HG02623 (cell line): ENCODE results near the gene PPP1R15A.
"Not testable (repeated sequence)": the region's sequence is repeated elsewhere in the genome, so short reads cannot be mapped to it uniquely, and the experiment has no call there.

ENCODE experiments used
- ATAC-seq: cut with Tn5 transposase; IDR thresholded peaks from one replicate; pipeline ENCODE4 v1.9.1; 2021; ENCODE audit warnings: moderate library complexity; ENCODE audit not compliant: unreplicated experiment

Gene PPP1R15A

DNA sequence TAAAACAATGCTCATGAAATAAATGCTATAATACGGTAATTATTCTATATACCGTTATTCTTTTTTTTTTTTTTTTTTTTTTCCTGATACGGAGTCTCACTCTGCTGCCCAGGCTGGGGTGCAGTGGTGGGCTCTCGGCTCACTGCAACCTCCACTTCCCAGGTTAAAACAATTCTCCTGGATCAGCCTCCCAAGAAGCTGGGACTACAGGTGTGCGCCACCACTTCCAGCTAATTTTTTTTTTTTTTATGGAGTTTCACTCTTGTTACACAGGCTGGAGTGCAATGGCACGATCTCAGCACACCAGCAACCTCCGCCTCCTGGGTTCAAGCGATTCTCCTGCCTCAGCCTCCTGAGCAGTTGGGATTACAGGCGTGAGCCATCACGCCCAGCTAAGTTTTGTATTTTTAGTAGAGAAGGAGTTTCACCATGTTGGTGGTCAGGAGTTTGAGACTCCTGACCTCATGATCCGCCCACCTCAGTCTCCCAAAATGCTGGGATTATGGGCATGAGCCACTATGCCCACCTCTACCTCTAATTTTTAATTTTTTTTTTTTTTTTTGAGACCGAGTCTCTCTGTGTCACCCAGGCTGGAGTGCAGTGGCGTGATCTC lies 6.9 kb downstream of the PPP1R15A start:
- no peak for ATAC-seq

- not testable (repeated sequence) for ATAC-seq
Observed at GRCh38 chr19:48879696-48880095, 7.5 kb downstream of the PPP1R15A start.

- ATAC-seq = no peak
Observed at GRCh38 chr19:48881741-48882657, 9.8 kb downstream of the PPP1R15A start.

GRCh38 chr19:48883726-48884125 lies 11.5 kb downstream of the PPP1R15A start:
- ATAC-seq = no peak

- no peak for ATAC-seq
Observed at GRCh38 chr19:48887861-48888612, 15.8 kb downstream of the PPP1R15A start.

- not testable (repeated sequence) for ATAC-seq
Observed at GRCh38 chr19:48889496-48889895, 17.3 kb downstream of the PPP1R15A start.

DNA sequence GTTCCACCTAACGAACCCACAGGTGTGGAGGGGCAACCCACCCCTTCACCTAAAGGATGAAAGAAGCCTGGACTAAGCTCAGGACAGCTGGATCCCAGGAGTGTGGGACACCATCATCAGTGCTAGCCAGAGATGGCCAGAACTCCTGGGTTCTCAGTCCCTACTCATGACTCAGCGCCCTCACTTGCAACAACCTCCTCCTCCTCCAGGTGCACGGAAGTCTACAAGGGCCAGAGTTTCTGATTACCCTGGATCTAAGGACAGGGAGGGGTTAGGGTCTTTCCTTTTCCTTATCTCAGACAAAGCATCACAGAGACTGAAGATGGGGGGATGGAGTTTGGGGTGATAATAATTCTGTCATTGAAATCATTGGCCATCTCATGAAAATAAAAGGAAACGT lies 18.3 kb downstream of the PPP1R15A start:
- no peak for ATAC-seq

DNA sequence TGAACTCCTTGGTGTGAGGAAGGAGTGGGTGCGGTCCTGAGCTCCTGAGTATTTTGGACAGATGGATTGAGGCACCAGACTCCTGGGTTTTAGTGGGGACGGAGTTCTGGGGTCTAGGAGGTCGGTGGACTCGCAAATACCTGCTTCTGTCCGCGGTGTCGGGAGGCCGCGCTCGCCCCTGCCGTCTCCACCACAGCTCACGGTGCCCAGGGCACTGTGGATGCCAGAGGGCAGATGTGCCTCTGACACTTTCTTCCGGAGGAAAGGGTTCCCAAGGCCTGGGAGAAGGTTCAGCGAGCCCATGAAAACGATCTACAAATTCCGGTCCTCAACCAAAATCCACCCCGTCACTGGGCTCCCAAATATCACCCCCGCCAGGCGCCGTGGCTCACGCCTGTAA lies 23.0 kb downstream of the PPP1R15A start:
- ATAC-seq = no peak

GRCh38 chr19:48896191-48896720 lies 24.0 kb downstream of the PPP1R15A start:
- no peak for ATAC-seq

- no peak for ATAC-seq
Observed at GRCh38 chr19:48897181-48897580, 25.0 kb downstream of the PPP1R15A start.

DNA sequence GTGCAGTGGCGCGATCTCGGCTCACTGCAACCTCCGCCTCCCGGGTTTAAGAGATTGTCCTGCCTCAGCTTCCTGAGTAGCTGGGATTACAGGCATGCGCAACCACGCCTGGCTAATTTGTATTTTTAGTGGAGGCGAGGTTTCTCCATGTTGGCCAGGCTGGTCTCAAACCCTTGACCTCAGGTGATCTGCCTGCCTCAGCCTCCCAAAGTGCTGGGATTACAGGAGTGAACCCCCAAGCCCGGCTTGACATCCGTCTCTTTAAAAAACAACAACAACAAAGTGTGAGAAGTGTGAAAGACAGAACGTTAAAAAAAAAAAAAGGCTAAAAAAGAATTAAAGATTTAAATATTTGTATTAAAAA lies 27.1 kb downstream of the PPP1R15A start:
- ATAC-seq = not testable (repeated sequence)

DNA sequence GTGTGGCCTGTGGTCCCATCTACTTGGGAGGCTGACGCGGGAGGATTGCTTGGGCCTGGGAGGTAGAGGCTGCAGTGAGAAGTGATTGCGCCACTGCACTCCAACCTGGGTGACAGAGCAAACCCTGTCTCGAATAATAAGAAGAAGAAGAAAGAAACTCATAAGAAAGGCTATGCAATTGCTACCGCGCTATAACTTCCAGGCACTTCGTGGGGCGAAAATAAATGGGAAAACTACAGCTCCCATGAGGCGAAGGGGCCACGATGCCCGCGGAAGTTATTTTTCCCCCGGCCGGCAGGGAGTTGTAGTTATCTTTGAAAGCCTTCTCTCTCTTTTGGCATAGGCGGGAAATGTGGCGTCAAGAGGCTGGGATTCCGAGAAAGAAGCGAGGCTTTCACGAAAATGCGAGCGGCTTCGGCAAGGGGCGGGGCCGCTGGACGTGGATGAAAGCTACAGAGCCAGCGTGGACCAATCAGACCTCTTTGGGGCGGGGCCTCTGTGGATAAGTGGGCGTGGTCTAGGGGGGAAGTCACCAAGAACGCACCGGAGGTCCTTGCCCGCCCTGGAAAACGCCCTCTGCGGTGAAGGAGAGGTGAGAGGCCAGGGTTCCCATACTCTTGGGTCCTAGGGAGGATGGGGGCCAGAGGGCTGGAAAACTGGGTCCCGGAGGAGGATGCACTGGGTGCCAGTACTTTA lies 27.7 kb downstream of the PPP1R15A start, which contains the start of gene NUCB1:
NUCB1 (plus strand) TSS at position 532 of the 696 bp plus-strand sequence. CDS start 485 bp downstream, outside the sequence.
- ATAC-seq = peak; percentile 76

GRCh38 chr19:48900477-48901406 lies 28.5 kb downstream of the PPP1R15A start:
- no peak for ATAC-seq

GRCh38 chr19:48902291-48902690 lies 30.1 kb downstream of the PPP1R15A start:
- not testable (repeated sequence) for ATAC-seq

GRCh38 chr19:48903788-48904187 lies 31.6 kb downstream of the PPP1R15A start:
- ATAC-seq = not testable (repeated sequence)

- ATAC-seq = no peak
Observed at GRCh38 chr19:48905664-48906063, 33.4 kb downstream of the PPP1R15A start.

DNA sequence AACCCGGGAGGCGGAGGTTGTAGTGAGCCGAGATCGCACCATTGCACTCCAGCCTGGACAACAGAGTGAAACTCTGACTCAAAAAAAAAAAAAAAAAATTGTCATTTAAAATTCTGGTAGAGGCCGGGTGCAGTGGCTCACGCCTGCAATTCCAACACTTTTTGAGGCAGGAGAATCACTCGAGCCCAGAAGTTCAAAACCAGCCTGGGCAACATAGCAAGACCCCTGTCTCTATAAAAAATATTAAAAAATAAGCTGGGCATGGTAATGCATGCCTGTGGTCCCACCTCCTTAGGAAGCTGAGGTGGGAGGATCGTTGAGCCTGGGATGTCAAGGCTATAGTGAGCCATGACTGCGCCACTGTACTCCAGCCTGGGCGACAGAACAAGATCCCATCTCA lies 34.1 kb downstream of the PPP1R15A start:
- ATAC-seq = no peak

DNA sequence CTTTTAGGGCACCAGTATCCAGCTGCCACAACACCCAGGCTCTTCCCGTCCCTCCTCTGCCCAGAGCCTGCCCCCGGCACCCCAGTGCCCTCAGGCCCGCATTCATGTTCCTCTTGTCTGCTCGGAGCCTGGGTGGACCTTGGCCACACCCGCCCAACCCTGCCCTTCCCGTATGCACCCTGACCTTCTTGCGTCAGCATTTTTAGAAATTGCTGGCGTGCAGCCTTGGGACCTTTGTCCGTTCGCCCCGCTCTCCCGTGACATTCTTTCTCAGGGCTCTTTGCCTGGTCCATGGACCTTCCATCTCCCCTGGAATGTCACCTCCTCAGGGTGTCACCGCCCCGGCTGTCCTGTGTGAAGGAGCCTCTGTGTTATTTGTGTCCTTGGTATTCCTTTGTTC lies 35.5 kb downstream of the PPP1R15A start:
- ATAC-seq = no peak

GRCh38 chr19:48909424-48910077 lies 37.3 kb downstream of the PPP1R15A start:
- not testable (repeated sequence) for ATAC-seq
